H1 (cell line): ENCODE results near the gene PRTG. TPM values are rescaled to one million over a fixed set of nuclear protein-coding genes. Genes with fewer than 3 reads are reported as not detected.

Source experiments
- CTCF ChIA-PET: fragments of 300-600 bp; sonication (Branson Sonifier 250); formaldehyde crosslinking; loops from one replicate; lab custom pipeline; 2021; ENCODE audit not compliant: partially characterized antibody; lab: Charles Lee
- POLR2A ChIA-PET: fragments of 300-600 bp; sonication (Branson Sonifier 250); formaldehyde crosslinking; loops from one replicate; lab custom pipeline; 2021; ENCODE audit warnings: inconsistent platforms; ENCODE audit not compliant: partially characterized antibody; lab: Charles Lee
- DNase-seq, 2 experiments: peaks; one replicate each; pipeline versions ENCODE4 v3.0.0 to v3.0.0-alpha.2; 2010 to 2022; ENCODE audit warnings: low spot score in 2 of 2, low read depth in 1 of 2, mixed read lengths in 1 of 2
- FAIRE-seq: peaks from 2 replicates; lab custom pipeline; 2011; peaks lifted over from hg19 to GRCh38; lab: Jason Lieb, UNC
- H2AFZ ChIP-seq: 2 replicates; pipeline ENCODE4 v1.8.1; 2012; ENCODE audit warnings: low read length, inconsistent platforms
- H2AK5ac ChIP-seq: 2 replicates; pipeline ENCODE4 v1.6.1; 2013; ENCODE audit warnings: low read depth, low read length
- H2BK120ac ChIP-seq: replicated peaks from 2 replicates; pipeline ENCODE3; 2013; ENCODE audit warnings: low read depth, low read length, inconsistent platforms
- H2BK12ac ChIP-seq: 2 replicates; pipeline ENCODE4 v1.6.1; 2013; ENCODE audit warnings: low read depth, low read length
- H2BK15ac ChIP-seq: 2 replicates; pipeline ENCODE4 v1.6.1; 2013; ENCODE audit warnings: low read length
- H2BK20ac ChIP-seq: 2 replicates; pipeline ENCODE4 v1.6.1; 2013; ENCODE audit warnings: low read length
- H2BK5ac ChIP-seq: 2 replicates; pipeline ENCODE4 v1.6.1; 2013; ENCODE audit warnings: low read depth, low read length
- H3K14ac ChIP-seq: 2 replicates; pipeline ENCODE4 v1.6.1; 2013; ENCODE audit warnings: inconsistent platforms; ENCODE audit not compliant: insufficient read length
- H3K18ac ChIP-seq: 2 replicates; pipeline ENCODE4 v1.6.1; 2013; ENCODE audit warnings: low read length; ENCODE audit errors: extremely low read depth
- H3K23ac ChIP-seq: 2 replicates; pipeline ENCODE4 v1.6.1; 2013; ENCODE audit warnings: inconsistent platforms; ENCODE audit not compliant: insufficient read length
- H3K23me2 ChIP-seq: 2 replicates; pipeline ENCODE4 v1.6.1; 2013; ENCODE audit warnings: low read depth, low read length
- H3K27ac ChIP-seq: 2 replicates; pipeline ENCODE4 v1.6.1; 2011; ENCODE audit warnings: low read depth, low read length, inconsistent platforms
- H3K27me3 ChIP-seq, 4 experiments: replicated peaks in 1 of 4; 1 replicate in 1 of 4; 2 replicates in 3 of 4; pipeline versions ENCODE4 v1.6.1 to v1.8.1; 2011 to 2013; ENCODE audit warnings: low read length in 3 of 4, mild to moderate bottlenecking in 3 of 4, inconsistent platforms in 2 of 4, mixed read lengths in 2 of 4, moderate library complexity in 1 of 4; ENCODE audit not compliant: control insufficient read depth in 3 of 4, insufficient read depth in 3 of 4; ENCODE audit errors: extremely low read depth in 1 of 4
- H3K36me3 ChIP-seq, 4 experiments: 2 replicates each; pipeline versions ENCODE4 v1.6.1 to v1.8.1; 2011 to 2013; ENCODE audit warnings: mild to moderate bottlenecking in 4 of 4, low read length in 3 of 4, moderate library complexity in 2 of 4, control low read depth in 1 of 4, inconsistent platforms in 1 of 4; ENCODE audit not compliant: insufficient read depth in 4 of 4, control insufficient read depth in 2 of 4
- H3K4ac ChIP-seq: replicated peaks from 2 replicates; pipeline ENCODE3; 2013; ENCODE audit warnings: low read length, low read depth, mixed read lengths, inconsistent platforms; ENCODE audit not compliant: insufficient read length
- H3K4me1 ChIP-seq, 4 experiments: replicated peaks in 1 of 4; 1 replicate in 1 of 4; 2 replicates in 3 of 4; pipeline versions ENCODE4 v1.6.1 to v1.8.1; 2011 to 2013; ENCODE audit warnings: low read length in 3 of 4, inconsistent platforms in 2 of 4, mixed read lengths in 1 of 4; ENCODE audit not compliant: insufficient read depth in 4 of 4, control insufficient read depth in 3 of 4
- H3K4me2 ChIP-seq, 2 experiments: 2 replicates each; pipeline versions ENCODE4 v1.6.1 to v1.8.1; 2011 to 2013; ENCODE audit warnings: low read depth in 2 of 2, low read length in 2 of 2, control low read depth in 1 of 2, inconsistent platforms in 1 of 2, mild to moderate bottlenecking in 1 of 2; ENCODE audit not compliant: insufficient read depth in 1 of 2
- H3K4me3 ChIP-seq, 4 experiments: fragments of 200-600, 300-600 bp in 1 of 4; sonication (generic), shearing (Covaris generic), sonication (Bioruptor Twin) in 1 of 4; 2 replicates each; pipeline versions ENCODE4 v1.5.1 to v1.8.1; 2011 to 2016; ENCODE audit warnings: low read length in 4 of 4, low read depth in 3 of 4, control low read depth in 2 of 4, inconsistent platforms in 2 of 4, mild to moderate bottlenecking in 2 of 4, mixed read lengths in 1 of 4, moderate library complexity in 1 of 4; ENCODE audit not compliant: insufficient read depth in 2 of 4; ENCODE audit errors: extremely low read depth in 1 of 4
- H3K56ac ChIP-seq: replicated peaks from 2 replicates; pipeline ENCODE3; 2013; ENCODE audit warnings: low read depth, mild to moderate bottlenecking, mixed read lengths, low read length, inconsistent platforms; ENCODE audit not compliant: insufficient read length
- H3K79me1 ChIP-seq: 2 replicates; pipeline ENCODE4 v1.6.1; 2013; ENCODE audit warnings: low read depth, low read length, control low read depth
- H3K79me2 ChIP-seq, 2 experiments: 2 replicates each; pipeline versions ENCODE4 v1.6.1 to v1.8.1; 2012 to 2013; ENCODE audit warnings: low read length in 2 of 2, mild to moderate bottlenecking in 2 of 2, inconsistent platforms in 1 of 2; ENCODE audit not compliant: insufficient read depth in 2 of 2, control insufficient read depth in 1 of 2
- H3K9ac ChIP-seq, 4 experiments: replicated peaks in 1 of 4; 1 replicate in 1 of 4; 2 replicates in 3 of 4; pipeline versions ENCODE4 v1.6.1 to v1.8.1; 2011 to 2013; ENCODE audit warnings: low read depth in 3 of 4, low read length in 3 of 4, control low read depth in 2 of 4, mild to moderate bottlenecking in 2 of 4, moderate library complexity in 2 of 4, inconsistent platforms in 1 of 4; ENCODE audit errors: extremely low read depth in 1 of 4
- H3K9me3 ChIP-seq, 2 experiments: 2 replicates each; pipeline versions ENCODE4 v1.6.1 to v1.8.1; 2012 to 2013; ENCODE audit warnings: mild to moderate bottlenecking in 2 of 2, moderate library complexity in 2 of 2, control low read depth in 1 of 2, inconsistent platforms in 1 of 2, low read depth in 1 of 2, low read length in 1 of 2, mixed read lengths in 1 of 2; ENCODE audit not compliant: insufficient read depth in 2 of 2
- H4K20me1 ChIP-seq, 2 experiments: replicated peaks in 1 of 2; 2 replicates each; pipeline versions ENCODE3 to v1.8.1; 2011 to 2013; ENCODE audit warnings: inconsistent platforms in 2 of 2, low read length in 2 of 2, mild to moderate bottlenecking in 1 of 2; ENCODE audit not compliant: insufficient read depth in 2 of 2, control insufficient read depth in 1 of 2
- H4K5ac ChIP-seq: 2 replicates; pipeline ENCODE4 v1.6.1; 2013; ENCODE audit warnings: low read length, low read depth, mixed read lengths, inconsistent platforms; ENCODE audit not compliant: insufficient read length
- H4K8ac ChIP-seq: 2 replicates; pipeline ENCODE4 v1.8.0; 2013; ENCODE audit warnings: mild to moderate bottlenecking, moderate library complexity, low read length, inconsistent platforms; ENCODE audit not compliant: insufficient read depth; ENCODE audit errors: extremely low read depth
- H4K91ac ChIP-seq: replicated peaks from 2 replicates; pipeline ENCODE3; 2013; ENCODE audit warnings: low read length, mixed read lengths, inconsistent platforms; ENCODE audit not compliant: insufficient read length
- SIX5 ChIP-seq: IDR thresholded peaks from 2 replicates; pipeline ENCODE4 v1.6.1; 2011; ENCODE audit warnings: mild to moderate bottlenecking, low read depth, low read length
- YY1 ChIP-seq: IDR thresholded peaks from 2 replicates; pipeline ENCODE4 v1.6.1; 2011; ENCODE audit warnings: low read depth, mild to moderate bottlenecking, low read length
- WGBS, 2 experiments: shearing (Covaris generic) in 1 of 2; methylation state at CpG; one replicate each; pipeline versions ENCODE4 v1.1.6 to v1.1.7; 2013 to 2015; ENCODE audit warnings: low lambda C conversion rate in 2 of 2, mixed read lengths in 2 of 2, inconsistent platforms in 1 of 2, low coverage in 1 of 2, missing lambda C conversion rate in 1 of 2; ENCODE audit not compliant: insufficient replicate concordance in 2 of 2, insufficient coverage in 1 of 2, insufficient read length in 1 of 2; ENCODE audit errors: extremely low coverage in 1 of 2, missing lambda C conversion rate in 1 of 2; 5-methylcytosine and 5-hydroxymethylcytosine counted together
- polyA plus RNA-seq, 7 experiments: library from polyadenylated mRNA; depleted of rRNA in 3 of 7; stranded (reverse) in 5 of 7; unstranded in 2 of 7; fragments of >200 nt in 5 of 7; fragments of 200-250 nt in 2 of 7; gene quantifications; 1 replicate in 5 of 7; 2 replicates in 1 of 7; 4 replicates in 1 of 7; pipeline versions ENCODE4 v1.2.1 to v1.2.3, GENCODE V29; 2011 to 2013; ENCODE audit warnings: missing spikeins in 2 of 7, mixed read lengths in 2 of 7
- total RNA-seq: library from RNA; stranded (reverse); fragmentation: NEBNext Ultra II Directional; extraction: Animal tissue kit (Norgen Biotek cat#: 25700); gene quantifications from 2 replicates; pipeline ENCODE4 v1.2.1, GENCODE V29; 2021
- TF ChIP-seq, protein P1 (sequence below): IDR thresholded peaks from 2 replicates; pipeline ENCODE4 v1.6.1; 2011; ENCODE audit warnings: low read length, improper control_type of control experiment

The PRTG gene
- total and polyA plus RNA-seq, 2 of the 8 experiments (the other 6 are each of a cell fraction or from before 2014, with no cell fraction given), result 3.1 to 3.2 TPM

GRCh38 chr15:55764398-55764797 lies 21.4 kb upstream of the PRTG start:
- Histone ChIP-seq H3K4me2 (no peak overlapping the region), H3K9me3 (no peaks in the 10 kb centered on the region), H2BK5ac (no peak overlapping the region), H2BK20ac (no peak overlapping the region), H2BK15ac (no peak overlapping the region), H2AFZ (no peak overlapping the region), H3K23ac (no peak overlapping the region), H3K79me2 (no peaks in the 10 kb centered on the region), H3K36me3 (no peaks in the 10 kb centered on the region)
- CTCF ChIA-PET, result interaction anchor here (0.6 to 7.8 kb wide), 8 partner anchors 10 to 415 kb away, joined by 3 to 57 read pairs (median 4); no protein-coding TSS in a partner anchor
- DNase-seq, result no peak
- TF ChIP-seq SIX5 (peak; percentile 29; the same call in 1 of the 2 replicates), YY1 (no peak)
- TF ChIP-seq, protein P1, sequence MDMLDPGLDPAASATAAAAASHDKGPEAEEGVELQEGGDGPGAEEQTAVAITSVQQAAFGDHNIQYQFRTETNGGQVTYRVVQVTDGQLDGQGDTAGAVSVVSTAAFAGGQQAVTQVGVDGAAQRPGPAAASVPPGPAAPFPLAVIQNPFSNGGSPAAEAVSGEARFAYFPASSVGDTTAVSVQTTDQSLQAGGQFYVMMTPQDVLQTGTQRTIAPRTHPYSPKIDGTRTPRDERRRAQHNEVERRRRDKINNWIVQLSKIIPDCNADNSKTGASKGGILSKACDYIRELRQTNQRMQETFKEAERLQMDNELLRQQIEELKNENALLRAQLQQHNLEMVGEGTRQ, result peak; percentile 40; the same call in 1 of the 2 replicates
- TF ChIP-seq, all 59 proteins: peak for 2
- no peak overlapping the region for H3K4ac ChIP-seq
- H3K4me3 ChIP-seq, result no peak overlapping the region
- POLR2A ChIA-PET, result no interaction called here
- no peak overlapping the region for H3K14ac ChIP-seq
- no peak overlapping the region for H3K56ac ChIP-seq
- no peaks in the 10 kb centered on the region for H3K23me2 ChIP-seq
- no peak overlapping the region for H3K27ac ChIP-seq
- H4K5ac ChIP-seq, result no peak overlapping the region
- no peak overlapping the region for H2BK120ac ChIP-seq
- H4K8ac ChIP-seq, result no peak overlapping the region
- no peak overlapping the region for H2AK5ac ChIP-seq
- WGBS, 2 experiments, result 79% methylated on average over 6 of the region's 6 CpGs; no CpG with 5 or more reads in 1 of the 2 experiments
- H3K18ac ChIP-seq, result no peak overlapping the region
- H4K20me1 ChIP-seq, result no peaks in the 10 kb centered on the region
- peaks cover 0 to 2% (median 0%) of the 10 kb centered on the region in 4 experiments; a peak in 1 of 7 replicates for H3K4me1 ChIP-seq
- FAIRE-seq, result no peak
- no peak overlapping the region for H2BK12ac ChIP-seq
- H4K91ac ChIP-seq, result no peak overlapping the region
- no peak overlapping the region for H3K9ac ChIP-seq
- H3K79me1 ChIP-seq, result no peaks in the 10 kb centered on the region
- no peaks in the 10 kb centered on the region for H3K27me3 ChIP-seq
